Stimulated activated CD4-positive, alpha-beta T cell treated with anti-CD3 and anti-CD28 coated beads, TNF-alpha, amount 100 ng/mL, for 24 hours (primary cell): ENCODE measurements around the gene PHLDA2.

ENCODE experiments used
- DNase-seq, 3 experiments: peaks; one replicate each; pipeline ENCODE4 v3.0.0-alpha.2; 2020; ENCODE audit warnings: low read depth in 3 of 3

Gene PHLDA2

DNA sequence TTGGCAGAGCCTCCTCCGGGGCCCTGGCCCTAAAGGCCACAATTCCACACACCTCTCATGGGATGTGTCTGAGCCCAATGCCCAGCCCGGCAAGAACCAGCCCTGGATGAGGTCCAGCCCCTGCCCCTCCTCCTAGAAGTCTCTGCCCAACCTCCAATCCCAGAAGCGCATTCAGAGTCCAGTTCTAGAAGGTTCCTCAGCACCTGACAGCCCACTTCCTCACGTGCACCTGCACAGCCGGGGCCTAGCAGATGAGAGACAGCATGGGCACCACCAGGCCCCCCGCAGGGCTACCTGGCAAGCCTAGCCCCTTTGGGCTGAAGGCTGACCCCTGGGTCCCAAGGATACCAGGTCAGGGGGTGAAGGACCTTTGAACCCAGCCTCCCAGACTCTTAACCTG, 32.2 kb downstream of the PHLDA2 start:
- no peak for DNase-seq

DNA sequence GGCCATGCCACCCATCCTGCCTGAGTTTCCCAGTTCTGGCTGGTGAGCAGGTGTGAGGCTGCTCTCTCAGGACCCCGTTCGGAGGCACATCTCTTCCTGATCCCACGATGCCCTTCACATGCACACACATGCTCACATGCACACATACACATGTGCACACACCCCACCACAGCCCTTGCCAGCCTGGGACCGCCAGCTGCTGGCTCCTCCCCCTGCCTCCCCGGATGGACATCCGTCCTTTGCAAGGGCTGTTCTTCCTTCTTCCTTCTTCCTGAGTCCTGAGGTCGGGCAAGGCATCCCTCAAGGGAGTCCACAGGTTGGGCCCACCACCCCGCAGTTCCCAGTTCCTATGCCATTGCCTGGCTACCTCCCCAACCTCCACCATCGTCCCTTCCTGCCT, 33.2 kb downstream of the PHLDA2 start:
- no peak for DNase-seq

DNA sequence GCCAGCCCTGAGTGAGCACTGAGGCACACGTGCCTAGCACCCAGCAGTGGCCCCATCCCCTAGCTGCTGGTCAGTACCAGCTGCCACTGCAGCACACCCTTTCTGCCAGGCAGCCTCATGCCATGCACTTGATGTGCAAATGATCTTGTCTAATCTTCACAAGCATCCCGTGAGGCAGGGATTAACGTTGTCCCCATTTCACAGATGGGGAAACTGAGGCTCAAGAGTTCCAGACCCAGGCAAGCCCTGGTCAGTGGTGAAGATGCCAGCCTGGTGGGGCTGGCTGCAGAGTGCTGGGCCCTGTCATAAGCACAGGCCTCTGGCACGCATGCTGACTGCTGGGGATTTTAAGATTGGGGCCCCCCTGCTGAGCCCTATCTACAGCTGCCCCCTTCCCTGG, 35.3 kb downstream of the PHLDA2 start:
- no peak for DNase-seq

DNA sequence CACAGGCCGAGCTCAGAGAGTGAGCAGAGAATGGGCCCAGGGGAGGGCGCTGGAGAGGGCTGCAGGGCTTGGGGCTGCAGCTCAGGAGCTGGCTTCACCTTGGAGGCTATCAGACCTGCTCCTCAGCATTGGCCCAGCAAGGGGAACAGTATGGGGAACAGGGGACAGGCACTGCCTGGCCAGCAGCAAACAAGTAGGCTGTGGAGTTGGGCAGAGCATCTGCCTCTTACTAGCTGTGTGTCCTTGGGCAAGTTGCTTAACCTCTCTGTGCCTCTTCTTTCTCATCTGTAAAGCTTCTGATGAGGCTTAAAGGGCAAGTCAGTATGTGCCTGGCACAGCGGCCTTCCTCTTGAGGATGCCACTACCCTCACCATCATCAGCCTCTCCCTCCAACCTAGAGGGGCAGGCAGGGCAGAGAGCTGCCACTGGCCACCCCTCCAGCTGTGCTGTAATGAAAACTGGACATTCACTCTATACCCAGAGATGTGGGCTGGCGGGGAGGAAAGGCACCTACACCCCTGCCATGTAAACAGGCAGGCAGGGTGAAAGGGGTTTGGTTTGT, 36.2 kb downstream of the PHLDA2 start:
- DNase-seq, result peak in 1 of 3 experiments; percentile 45

DNA sequence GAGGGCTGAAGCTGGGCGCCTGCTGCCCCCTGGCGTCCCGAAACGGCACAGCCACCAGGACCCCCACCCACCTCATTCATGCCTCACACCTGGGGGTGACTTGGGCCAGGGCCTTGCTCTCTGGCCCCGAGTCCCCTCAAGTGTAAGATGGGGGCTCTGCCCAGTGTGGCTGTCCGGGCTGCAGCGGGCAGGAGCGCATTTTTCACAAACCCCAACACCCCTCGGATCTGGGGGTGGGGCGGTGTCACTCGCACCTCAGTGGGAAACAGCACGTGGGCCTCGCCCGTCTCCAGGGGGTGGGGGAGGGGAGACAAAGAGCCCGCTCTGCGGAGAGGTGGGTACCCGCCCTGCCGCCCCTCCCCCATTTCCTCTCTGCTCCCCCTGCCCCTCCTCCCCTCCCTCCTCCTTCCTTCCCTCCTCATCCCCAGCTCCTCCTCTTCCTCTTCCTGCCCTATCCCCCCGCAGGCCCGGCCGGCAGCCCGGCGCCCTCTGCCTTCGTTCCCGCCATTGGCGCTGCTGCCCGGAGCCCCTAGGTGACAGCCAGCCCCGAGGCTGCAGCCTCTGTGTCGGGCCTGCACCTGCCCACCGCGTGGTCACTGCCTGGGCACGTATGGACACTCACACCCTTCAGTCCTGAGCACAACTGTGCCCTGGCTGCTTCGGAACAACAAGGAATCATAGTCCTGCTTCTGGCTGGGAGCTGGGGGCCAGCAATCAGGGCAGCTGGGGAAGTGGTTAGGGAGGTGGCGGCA, 36.8 kb downstream of the PHLDA2 start:
- peak; percentile 25 to 69 (median 34) for DNase-seq

DNA sequence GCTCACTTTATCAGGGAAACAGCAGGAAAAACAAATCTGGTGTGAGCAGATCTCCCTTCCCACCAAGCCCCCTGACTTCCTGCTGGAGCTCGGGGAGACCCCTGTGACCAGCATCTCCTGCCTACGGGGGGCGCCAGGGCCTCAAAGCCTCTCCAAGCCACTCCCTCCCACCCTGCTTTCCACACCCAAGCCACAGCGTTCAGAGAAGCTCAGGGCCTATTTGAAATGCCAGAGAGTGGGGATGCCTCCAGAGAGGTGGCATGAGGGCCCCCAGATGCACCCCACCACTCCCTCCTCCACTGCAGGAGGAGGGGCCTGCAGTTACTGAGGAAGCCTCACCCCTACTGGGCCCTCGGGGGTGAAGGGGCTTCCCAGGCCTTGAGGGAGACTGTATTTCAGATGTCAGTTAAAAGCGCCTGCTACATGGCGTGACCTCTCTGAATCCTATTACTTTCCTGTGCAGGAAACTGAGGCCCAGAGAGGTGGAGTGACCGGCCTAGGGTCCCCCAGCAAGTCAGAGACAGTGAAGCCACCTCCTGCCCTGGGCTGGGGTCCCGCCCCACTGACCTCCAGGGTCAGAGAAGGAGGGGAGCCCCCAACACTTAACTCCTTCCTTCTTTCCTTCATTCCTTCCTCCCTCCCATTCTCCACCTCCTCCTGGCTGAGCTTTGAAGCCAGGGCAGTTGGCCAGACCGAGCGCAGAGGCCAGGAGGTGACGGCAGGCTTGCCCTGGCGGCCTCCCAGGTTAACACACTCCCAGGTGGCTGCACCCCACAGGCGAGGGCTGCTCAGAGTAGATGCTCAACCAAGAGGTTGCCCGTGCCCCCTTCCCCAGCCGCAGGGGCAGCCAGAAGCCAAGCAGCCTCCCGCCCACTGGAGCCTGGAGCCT, 37.6 kb downstream of the PHLDA2 start:
- no peak for DNase-seq

DNA sequence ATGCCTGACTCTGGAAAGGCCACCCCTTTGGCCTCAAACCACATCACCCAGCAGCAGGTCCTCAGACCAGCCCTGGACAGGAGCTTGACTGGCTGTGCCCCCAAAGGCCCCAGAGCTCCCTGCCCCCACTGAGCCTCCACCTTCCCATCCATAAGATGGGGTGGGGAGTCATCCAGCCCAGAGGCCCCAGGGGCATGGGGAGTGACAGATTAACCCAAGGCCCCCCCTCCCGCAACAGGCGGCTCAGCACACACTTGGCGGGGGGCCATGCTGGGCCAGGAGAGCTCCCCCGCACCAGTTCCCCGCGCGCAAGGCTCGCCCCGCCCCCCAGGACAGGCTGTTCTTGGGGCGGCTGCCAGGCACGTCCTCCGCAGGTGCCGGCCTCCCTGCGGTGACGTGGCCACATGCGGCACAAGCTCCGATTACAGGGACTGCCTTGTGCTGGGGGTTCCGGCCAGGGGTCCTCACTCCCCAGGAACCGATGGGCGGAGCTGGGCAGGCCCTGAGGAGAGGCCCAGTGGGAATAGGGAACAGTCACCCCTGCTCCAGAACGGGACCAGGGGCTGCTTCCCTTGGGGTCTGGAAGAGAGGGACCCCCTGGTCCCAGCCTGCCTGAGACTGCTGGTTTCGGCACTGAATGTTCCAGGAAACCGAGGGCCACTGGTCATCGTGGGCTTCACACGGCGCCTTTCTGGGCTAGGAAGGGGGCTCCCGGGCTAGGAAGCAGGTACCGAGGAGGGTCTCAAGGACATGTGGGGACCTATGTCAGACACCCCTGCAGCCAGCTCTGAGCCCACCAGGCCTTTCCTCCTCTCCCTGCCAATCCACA, 38.5 kb downstream of the PHLDA2 start:
- DNase-seq, result no peak

DNA sequence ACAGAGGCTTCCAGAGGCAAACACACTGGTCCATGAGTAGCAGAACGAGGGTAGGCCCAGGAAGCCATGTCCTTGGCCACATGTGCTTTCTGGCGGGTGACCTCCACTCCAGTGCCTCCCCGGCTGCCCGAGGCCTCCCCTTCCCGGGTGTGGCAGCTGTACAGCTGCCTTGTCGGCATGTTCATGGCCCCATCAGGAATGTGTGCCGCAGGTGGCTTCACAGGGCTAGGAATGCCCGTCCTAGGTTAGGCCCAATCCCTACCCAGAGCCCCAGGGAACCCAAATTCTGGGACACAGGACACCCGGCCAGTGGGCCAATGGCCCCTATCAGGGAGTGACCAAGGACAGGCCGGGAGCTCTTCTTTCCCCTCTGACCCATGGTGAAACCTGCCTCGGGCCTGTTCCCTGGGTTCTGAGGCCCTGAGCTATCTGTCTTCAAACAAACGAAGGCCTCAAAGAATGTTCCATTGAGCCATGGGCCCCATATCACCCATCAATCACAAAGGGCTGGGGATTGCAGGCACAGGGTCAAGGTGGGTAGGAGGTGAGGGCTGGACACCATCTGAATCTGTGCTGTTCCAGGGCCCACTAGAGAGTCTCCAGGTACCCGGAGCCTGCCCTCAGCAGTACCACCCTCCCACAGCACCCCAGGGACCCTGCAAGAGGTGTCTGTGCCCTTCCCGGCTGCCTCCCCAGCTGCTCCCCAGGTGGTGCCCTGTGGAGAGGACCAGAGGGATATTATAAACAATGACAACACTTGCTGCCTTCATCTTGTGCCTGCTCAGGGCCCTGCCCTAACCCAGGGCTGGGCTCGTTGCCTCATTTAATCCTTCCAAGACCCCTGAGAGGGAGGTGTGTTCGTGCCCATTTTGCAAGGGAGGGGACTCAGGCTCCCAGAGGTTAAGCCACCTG, 39.6 kb downstream of the PHLDA2 start:
- no peak for DNase-seq

DNA sequence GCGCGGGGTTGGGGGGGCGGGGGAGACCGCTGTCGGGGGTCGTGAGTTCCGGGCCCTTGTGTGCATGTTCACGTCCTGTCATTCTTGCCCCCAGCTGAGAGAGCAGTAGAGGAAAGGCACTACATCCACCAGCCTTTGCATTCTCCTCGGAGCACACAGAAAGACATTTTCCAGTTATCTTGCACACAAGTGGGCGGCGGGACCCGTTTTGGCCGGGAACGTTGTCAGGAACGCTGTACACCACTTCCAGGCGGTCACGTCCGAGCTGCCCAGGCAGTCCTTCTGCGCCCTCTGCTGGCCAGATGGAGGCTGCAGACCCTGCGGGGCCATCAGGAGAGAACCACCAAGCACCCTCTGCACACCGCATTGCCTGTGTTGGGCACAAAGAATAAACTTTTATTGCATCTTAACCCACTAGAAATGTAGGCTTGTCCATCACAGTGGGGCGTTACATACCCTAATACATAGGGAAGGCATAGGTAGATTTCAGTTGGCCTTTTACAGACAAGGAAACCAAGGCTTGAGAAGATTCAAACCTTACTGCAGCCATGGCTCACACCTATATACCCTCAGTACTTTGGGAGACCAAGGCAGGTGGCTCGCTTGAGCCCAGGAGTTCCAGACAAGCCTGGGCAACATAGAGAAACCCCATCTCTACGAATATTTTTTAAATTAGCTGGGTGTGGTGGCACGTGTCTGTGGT, 40.8 kb downstream of the PHLDA2 start:
- peak; percentile 68 to 87 (median 84) for DNase-seq

DNA sequence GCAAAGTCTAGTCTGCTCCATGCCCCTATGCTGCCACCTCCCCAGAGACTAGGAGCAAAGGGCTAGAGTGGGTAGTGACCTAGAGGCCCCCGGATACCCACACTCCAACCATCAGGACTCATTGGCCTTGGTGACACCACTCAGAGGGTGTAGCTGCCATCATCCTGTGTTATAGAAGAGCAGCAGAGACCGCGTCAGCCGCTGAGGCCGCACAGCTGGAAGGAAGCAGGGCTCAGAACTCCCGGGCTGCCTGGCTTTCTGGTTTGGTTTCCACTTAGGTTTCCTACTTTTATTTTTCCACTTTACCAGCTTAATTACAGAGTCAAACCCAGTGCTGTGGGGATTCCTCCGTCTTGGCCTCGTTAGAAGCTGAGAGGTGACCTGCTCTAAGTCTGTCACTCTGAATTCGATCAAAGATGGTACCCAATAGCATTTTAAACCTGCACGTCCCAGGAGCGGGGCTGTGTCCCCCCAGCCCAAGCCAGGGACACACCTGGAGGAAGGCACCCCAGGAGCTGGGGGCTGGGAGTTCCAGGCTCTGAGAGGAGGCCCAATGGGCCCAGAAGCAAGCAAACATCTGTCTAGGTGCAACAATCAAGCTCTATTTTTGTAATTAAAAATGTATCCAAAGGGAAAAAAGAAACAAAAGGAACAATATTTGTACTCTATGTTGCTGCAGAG, 41.6 kb downstream of the PHLDA2 start:
- DNase-seq, result no peak

DNA sequence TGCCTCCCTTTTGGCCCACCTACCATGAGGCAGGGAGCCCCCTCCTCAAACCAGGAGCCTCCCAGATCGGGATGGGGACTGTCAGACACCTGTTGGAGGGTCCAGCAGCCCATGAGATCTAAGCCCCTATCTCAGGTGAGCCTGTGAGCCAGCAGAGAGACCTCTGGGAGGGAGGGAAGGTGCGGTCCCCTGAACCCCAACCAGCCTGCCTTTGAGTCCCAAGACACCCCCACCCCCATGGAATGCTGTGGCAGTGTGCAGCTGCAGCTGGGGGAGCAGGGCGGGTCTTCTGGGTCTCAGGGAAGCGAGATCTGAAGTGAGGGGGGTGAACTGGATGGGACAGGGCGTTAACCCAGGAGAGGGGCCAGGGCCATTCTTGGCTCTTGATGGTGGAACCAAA, 42.3 kb downstream of the PHLDA2 start:
- no peak for DNase-seq

DNA sequence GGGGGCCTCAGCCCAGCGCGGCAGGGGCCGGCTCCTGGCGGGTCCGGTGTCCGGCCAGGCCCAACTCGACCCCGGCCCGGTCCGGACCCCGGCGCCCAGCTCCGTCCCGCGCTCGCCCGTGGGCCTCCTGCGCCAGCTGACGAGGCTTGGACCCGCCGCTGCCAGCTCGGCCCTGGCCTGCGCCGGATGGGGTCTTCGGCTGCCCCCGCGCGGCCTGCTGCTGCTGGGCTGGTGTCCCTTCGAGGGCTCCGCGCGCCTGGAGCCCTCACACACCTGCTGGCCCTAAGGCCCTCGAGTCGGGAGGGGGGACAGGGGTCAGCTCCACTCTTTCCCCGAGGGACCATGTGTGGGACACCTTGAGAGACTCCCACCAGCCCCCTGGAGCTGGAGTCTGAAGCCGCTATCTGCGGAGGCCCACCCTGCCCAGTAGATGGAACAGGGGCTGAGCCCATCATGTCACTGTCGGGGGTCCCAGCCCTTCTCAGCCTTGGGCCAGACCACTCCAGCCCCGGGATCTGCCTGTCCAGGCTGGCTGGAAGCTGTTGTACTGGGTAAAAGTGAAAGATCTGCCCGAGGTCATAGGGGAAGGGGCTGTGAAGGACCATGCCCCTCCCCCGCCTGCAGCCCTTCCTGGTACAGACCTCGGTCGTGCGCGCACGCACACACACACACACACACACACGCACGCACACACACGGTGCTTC, 42.9 kb downstream of the PHLDA2 start:
- no peak for DNase-seq

DNA sequence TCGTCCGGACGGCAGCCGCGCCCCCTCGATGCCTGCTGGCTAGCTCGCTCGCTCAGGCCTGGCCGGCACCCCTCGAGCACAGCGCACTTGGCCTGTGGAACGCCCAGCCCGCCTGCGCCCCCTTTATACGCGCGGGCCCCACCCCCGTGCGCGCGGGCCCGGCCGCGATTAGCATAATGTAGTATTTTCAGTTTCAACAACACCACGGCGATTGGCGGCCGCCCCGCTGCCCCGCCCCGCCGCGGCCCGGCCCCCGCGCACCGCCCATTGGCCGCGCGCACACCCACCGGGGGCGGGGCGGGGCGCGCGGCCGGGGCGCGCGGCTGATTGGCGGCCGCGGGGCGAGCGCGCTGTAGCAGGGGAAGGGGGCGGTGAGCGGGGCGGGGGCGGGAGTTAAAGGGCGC, 43.5 kb downstream of the PHLDA2 start, which contains the start of gene CDKN1C:
Gene CDKN1C, minus strand, starts transcription at position 98 of the 404 bp plus-strand sequence. CDS start 319 bp downstream, outside the sequence.
- peak; percentile 54 to 72 (median 64) for DNase-seq

DNA sequence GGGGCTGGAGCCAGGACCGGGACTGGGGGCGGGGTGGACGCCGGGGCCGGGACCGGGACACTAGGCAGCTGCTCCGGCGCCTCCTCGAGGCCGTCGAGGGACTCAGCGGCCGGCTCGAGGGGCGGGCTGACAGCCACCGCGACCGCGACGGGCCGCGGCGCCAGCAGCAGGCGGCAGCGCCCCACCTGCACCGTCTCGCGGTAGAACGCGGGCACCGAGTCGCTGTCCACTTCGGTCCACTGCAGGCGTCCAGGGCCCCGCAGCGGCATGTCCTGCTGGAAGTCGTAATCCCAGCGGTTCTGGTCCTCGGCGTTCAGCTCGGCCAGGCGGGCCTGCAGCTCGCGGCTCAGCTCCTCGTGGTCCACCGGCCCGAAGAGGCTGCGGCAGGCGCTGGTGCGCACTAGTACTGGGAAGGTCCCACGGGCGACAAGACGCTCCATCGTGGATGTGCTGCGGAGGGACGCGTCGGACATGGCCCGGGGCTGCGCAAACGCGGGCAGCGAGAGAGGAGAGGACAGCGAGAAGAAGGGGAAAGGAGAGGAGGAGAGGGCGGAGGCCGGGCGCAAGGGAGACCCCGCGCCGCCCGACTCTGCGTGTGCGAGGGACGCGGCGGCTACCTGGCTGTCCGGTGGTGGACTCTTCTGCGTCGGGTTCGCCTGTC, 44.1 kb downstream of the PHLDA2 start:
- no peak for DNase-seq

DNA sequence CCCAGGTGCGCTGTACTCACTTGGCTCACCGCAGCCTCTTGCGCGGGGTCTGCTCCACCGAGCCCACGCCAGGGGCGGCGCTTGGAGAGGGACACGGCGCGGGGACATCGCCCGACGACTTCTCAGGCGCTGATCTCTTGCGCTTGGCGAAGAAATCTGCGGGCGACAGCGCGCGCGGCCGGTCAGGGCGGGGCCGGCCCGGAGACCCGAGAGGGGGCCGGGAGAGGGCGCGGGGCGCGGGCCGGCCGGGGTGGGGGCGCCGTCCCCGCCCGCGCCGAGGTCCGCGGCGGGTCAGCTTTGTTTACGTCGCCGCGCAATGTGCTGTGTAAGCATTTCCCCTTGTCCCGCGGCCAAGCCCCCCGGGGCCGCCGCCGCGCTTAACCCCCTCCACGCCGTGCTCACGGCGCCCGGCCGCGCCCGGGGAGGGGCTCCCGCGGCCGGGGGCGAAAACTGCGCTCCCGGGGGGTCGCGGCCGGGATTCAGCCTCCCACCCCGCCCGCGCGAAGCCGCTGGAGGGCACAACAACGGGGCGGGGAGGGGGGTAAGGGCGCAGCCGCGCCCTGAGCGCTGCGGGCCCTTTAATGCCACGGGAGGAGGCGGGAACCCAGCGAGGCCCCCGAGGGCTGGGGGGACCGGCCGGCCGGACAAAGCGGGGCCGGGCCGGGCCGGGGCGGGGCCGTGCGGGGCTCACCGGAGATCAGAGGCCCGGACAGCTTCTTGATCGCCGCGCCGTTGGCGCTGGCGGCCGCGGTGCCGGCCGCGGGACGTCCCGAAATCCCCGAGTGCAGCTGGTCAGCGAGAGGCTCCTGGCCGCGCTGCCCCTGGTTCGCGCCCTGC, 45.0 kb downstream of the PHLDA2 start:
- no peak for DNase-seq

DNA sequence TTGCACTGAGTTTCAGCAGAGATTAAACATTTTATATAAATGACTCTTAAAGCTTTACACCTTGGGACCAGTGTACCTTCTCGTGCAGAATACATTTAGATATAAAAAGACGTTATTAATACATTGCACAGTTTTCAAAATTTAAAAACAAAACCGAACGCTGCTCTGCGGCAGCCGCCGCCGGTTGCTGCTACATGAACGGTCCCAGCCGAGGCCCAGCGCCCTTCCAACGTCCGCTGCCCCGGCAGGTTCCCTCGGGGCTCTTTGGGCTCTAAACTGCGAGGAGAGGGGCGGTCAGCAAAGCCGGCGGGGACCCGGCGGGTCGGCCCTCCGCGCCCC, 45.6 kb downstream of the PHLDA2 start:
- no peak for DNase-seq

DNA sequence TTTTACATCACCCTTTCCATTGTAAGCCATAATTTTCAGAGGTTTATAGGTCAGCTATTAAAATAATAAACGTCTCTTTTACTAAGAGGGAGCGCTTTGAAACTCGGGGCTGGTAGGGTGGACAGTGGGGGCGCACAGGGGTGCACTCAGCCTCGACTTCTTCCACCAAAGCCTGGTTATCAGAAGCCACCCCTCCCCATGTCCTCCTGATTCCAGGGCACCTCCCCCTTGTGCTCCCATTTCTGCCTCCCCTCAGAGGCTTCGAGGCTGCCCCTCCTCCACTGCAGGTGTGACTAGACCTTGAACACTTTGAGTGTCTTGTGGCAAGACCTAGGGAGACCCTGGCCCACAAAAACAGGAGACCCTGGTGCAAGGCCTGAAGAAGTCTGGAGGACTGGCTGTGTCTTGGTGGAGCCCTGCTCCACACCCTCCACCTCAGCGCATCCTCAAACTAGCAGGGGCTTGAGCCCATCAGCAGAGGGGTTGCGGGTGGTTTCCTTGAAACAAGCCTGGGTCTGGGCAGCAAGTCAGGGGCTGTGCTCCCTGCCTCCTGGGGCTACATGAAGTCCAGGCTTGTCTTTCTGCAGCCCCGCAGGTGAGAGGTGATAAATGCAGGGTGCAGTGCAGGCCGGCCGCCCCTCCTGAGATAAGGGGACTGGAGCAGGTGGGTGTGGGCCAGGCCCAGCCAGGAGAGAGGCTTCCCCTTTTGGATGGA, 46.7 kb downstream of the PHLDA2 start:
- DNase-seq, result no peak
